Mucosa of rectum (tissue), 2 donors: ENCODE results near the gene DCAF11.
A peak's percentile ranks its signal among the peaks of the same experiment; 100 is the strongest.

Experiments
- H3K27ac ChIP-seq, 2 donors: one replicate each; pipeline ENCODE4 v1.7.0; 2013; ENCODE audit warnings: inconsistent platforms in 2 of 2, low read depth in 2 of 2, low read length in 2 of 2
- H3K27me3 ChIP-seq, 2 donors: one replicate each; pipeline ENCODE4 v1.7.0; 2013; ENCODE audit warnings: low read length in 2 of 2; ENCODE audit not compliant: control insufficient read depth in 2 of 2, insufficient read depth in 2 of 2
- H3K36me3 ChIP-seq, 2 donors: one replicate each; pipeline ENCODE4 v1.7.0; 2013; ENCODE audit warnings: low read length in 2 of 2; ENCODE audit not compliant: control insufficient read depth in 2 of 2, insufficient read depth in 2 of 2
- H3K4me1 ChIP-seq, 2 donors: one replicate each; pipeline ENCODE4 v1.7.0; 2013; ENCODE audit warnings: low read length in 2 of 2, mild to moderate bottlenecking in 1 of 2; ENCODE audit not compliant: control insufficient read depth in 2 of 2, insufficient read depth in 2 of 2
- H3K4me3 ChIP-seq, 2 donors: one replicate each; pipeline ENCODE4 v1.7.0; 2013; ENCODE audit warnings: low read length in 2 of 2
- H3K9ac ChIP-seq, 2 donors: one replicate each; pipeline ENCODE4 v1.7.0; 2013; ENCODE audit warnings: low read length in 2 of 2, low read depth in 1 of 2, mild to moderate bottlenecking in 1 of 2
- H3K9me3 ChIP-seq, 2 donors: one replicate each; pipeline ENCODE4 v1.7.0; 2013; ENCODE audit warnings: low read length in 2 of 2; ENCODE audit not compliant: control insufficient read depth in 2 of 2
- donor health status: healthy.
- donor health status: Normal muscosa, but diverticular disease.

Gene DCAF11

GRCh38 chr14:24138396-24139271 is 24.1 kb downstream of the DCAF11 start:
- Histone ChIP-seq H3K4me1 (peaks cover 31 to 34% of the 10 kb centered on the region in 2 donors), H3K9me3 (no peaks in the 10 kb centered on the region), H3K36me3 (peaks cover 28 to 32% of the 10 kb centered on the region in 2 donors), H3K4me3 (no peak overlapping the region), H3K9ac (no peak overlapping the region), H3K27ac (no peak overlapping the region), H3K27me3 (no peaks in the 10 kb centered on the region)

DNA sequence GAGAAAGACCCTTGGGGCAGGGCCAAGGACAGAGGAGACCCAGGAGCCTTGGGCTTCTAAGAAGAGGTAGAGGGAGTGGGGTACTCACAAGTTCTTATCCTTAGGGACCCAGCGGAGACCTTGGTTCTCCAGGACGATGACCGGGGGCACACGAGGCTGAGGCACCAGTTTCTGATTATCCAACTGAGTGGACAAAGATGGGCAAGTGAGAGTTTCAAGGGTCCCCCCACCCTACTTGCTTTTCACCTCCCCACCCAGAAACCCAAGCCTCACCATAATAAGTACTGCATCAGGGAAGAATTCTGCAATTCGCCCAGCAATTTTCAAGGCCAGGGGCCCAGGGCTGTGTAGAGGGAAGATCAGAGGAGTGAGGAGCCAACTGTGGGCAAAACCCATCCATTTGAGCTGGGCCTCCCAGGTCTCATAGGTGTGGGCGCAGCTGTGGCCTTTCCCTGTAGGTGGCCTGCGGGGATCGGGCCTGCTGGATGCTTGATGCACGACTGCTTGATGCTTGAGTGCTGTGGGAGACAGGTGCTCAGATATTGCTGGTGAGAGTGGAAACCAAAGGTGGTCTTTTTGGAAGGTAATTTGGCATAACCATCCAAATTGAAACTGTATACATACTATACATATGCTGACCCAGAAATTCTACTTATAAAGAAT is 24.8 kb downstream of the DCAF11 start:
- peak overlapping the region in 1 of 2 donors; percentile 32 for H3K4me3 ChIP-seq
- peaks cover 35 to 39% of the 10 kb centered on the region in 2 donors for H3K36me3 ChIP-seq
- no peak overlapping the region for H3K27ac ChIP-seq
- no peaks in the 10 kb centered on the region for H3K27me3 ChIP-seq
- no peak overlapping the region for H3K9ac ChIP-seq
- H3K9me3 ChIP-seq = no peaks in the 10 kb centered on the region
- peaks cover 31 to 34% of the 10 kb centered on the region in 2 donors for H3K4me1 ChIP-seq

GRCh38 chr14:24141097-24141880 is 26.7 kb downstream of the DCAF11 start, which contains the start of gene EMC9:
TSS of gene EMC9 (minus strand) at chr14:24141591. CDS start at chr14:24141304, 287 bp downstream.
- Histone ChIP-seq H3K4me3 (peak within 1 kb of the TSS; percentile 79 to 93), H3K9ac (peak within 1 kb of the TSS; percentile 81 to 96), H3K4me1 (peaks cover 40 to 42% of the 10 kb centered on the region in 2 donors), H3K9me3 (no peaks in the 10 kb centered on the region), H3K27me3 (no peaks in the 10 kb centered on the region), H3K36me3 (peaks cover 36 to 42% of the 10 kb centered on the region in 2 donors), H3K27ac (peak within 1 kb of the TSS; percentile 95 to 96)

DNA sequence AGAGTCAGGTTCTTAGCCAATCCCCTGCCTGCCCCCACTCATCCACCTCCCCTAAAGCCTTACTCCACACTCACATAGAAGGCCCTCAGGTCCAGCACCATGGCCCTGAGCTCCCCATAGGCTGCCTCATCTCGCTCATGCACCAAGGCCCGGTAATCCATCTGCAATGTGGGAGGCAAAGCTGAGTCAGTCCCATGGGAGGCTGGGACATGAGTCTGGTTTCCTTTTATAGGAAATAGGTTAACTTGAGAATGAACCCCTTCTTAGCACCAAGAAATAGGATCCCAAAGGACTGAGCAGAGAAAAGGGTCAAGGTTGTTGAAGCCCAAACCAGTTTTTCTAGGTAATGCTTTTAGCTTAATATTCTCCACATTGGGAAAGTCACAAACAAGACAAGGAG is 28.9 kb downstream of the DCAF11 start:
- H3K4me3 ChIP-seq = no peak overlapping the region
- H3K36me3 ChIP-seq = peaks cover 23 to 28% of the 10 kb centered on the region in 2 donors
- no peaks in the 10 kb centered on the region for H3K27me3 ChIP-seq
- H3K27ac ChIP-seq = no peak overlapping the region
- H3K9ac ChIP-seq = no peak overlapping the region
- peaks cover 38% of the 10 kb centered on the region in 2 donors for H3K4me1 ChIP-seq
- H3K9me3 ChIP-seq = no peaks in the 10 kb centered on the region

DNA sequence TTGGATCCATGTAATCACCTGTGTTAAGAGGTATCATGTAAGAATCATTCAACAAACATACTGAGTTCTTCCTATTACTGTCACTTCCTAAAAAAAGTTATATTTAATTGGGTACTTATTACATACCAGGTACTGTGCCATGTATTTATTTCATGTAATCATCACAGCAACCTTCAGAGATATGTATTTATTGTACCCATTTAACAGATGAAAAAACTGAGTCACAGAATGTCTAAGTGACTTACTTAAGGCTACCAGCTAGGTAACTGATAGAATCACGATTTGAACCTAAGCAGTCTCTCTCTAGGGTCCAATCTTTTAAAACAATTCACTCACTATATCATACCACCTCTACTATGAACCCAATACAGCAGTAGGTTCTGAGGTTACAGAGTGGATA is 29.9 kb downstream of the DCAF11 start:
- Histone ChIP-seq H3K9me3 (no peaks in the 10 kb centered on the region), H3K27ac (no peak overlapping the region), H3K27me3 (no peaks in the 10 kb centered on the region), H3K4me3 (no peak overlapping the region), H3K9ac (peak overlapping the region in 1 of 2 donors; percentile 32), H3K36me3 (peaks cover 20 to 24% of the 10 kb centered on the region in 2 donors), H3K4me1 (peaks cover 38 to 40% of the 10 kb centered on the region in 2 donors)

- H3K9ac ChIP-seq = peak overlapping the region; percentile 68 to 93
- no peaks in the 10 kb centered on the region for H3K9me3 ChIP-seq
- peaks cover 25 to 30% of the 10 kb centered on the region in 2 donors for H3K36me3 ChIP-seq
- peak overlapping the region; percentile 79 to 99 for H3K4me3 ChIP-seq
- peaks cover 35 to 38% of the 10 kb centered on the region in 2 donors for H3K4me1 ChIP-seq
- no peaks in the 10 kb centered on the region for H3K27me3 ChIP-seq
- peak overlapping the region in 1 of 2 donors; percentile 97 for H3K27ac ChIP-seq
Measured at GRCh38 chr14:24145219-24145618, 30.6 kb downstream of the DCAF11 start.

GRCh38 chr14:24145690-24146452 is 31.3 kb downstream of the DCAF11 start:
- Histone ChIP-seq H3K36me3 (peaks cover 32 to 37% of the 10 kb centered on the region in 2 donors), H3K9me3 (no peaks in the 10 kb centered on the region), H3K4me1 (peaks cover 34 to 35% of the 10 kb centered on the region in 2 donors), H3K4me3 (peak overlapping the region; percentile 79 to 99), H3K27me3 (no peaks in the 10 kb centered on the region), H3K9ac (peak overlapping the region; percentile 68 to 93), H3K27ac (peak overlapping the region; percentile 94 to 97)

DNA sequence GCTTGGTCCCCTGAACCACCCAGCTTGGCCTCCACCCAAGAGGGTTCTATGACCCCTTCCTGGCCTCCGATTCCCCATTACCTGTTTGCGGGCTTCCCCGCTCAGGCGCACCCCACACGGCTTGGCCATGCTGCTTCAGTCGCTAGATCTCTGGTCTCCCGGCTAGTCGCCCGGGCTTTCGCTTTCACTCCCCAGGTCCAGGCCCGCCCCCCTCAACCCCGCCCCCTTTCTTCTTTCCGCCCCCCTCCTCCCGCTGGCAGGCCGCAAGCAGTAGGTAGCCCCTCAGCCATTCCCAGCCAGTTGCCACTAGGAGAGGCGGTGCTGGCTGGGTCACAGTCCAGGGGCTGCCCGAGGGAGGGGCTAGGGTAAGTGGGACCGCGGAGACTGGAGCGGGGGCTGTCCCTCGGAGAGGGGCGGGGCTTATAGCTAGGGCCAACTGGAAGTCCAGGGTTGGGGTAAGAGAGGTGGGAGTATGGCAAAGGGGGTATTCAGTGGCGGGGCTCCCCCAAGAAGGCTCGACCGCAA is 31.9 kb downstream of the DCAF11 start, which contains the start of gene PSME2:
TSS of gene PSME2 (minus strand) at position 158 of the 525 bp plus-strand sequence. CDS start at position 129, 29 bp downstream.
- Histone ChIP-seq H3K36me3 (peaks cover 38 to 43% of the 10 kb centered on the region in 2 donors), H3K27ac (peak within 1 kb of the TSS; percentile 94 to 97), H3K9me3 (no peaks in the 10 kb centered on the region), H3K4me3 (peak within 1 kb of the TSS; percentile 79 to 99), H3K4me1 (peaks cover 34 to 35% of the 10 kb centered on the region in 2 donors), H3K27me3 (no peaks in the 10 kb centered on the region), H3K9ac (peak within 1 kb of the TSS; percentile 82 to 93)
